Mesenchymal stem cell (in vitro differentiated cells and primary cell): ENCODE results near the gene THG1L.
A peak's percentile ranks its signal among the peaks of the same experiment; 100 is the strongest.

ENCODE experiments used
- DNase-seq: peaks from one replicate; pipeline ENCODE4 v3.0.0-alpha.2; 2013
- H2AFZ ChIP-seq: one replicate; pipeline ENCODE4 v1.6.1; 2013; ENCODE audit warnings: low read depth, mild to moderate bottlenecking, control low read depth, inconsistent platforms, low read length, moderate library complexity
- H2AK5ac ChIP-seq: 2 replicates; pipeline ENCODE4 v1.6.1; 2013; ENCODE audit warnings: low read length, moderate library complexity, mild to moderate bottlenecking, inconsistent platforms; ENCODE audit not compliant: severe bottlenecking
- H2BK120ac ChIP-seq: one replicate; pipeline ENCODE4 v1.6.1; 2013; ENCODE audit warnings: low read depth, mild to moderate bottlenecking, inconsistent platforms, low read length, moderate library complexity
- H2BK12ac ChIP-seq, 2 experiments: one replicate each; pipeline ENCODE4 v1.6.1; 2013; ENCODE audit warnings: inconsistent platforms in 2 of 2, low read length in 2 of 2, mild to moderate bottlenecking in 2 of 2, moderate library complexity in 2 of 2, control low read depth in 1 of 2
- H2BK15ac ChIP-seq: one replicate; pipeline ENCODE4 v1.6.1; 2013; ENCODE audit warnings: mild to moderate bottlenecking, low read depth, inconsistent platforms; ENCODE audit not compliant: poor library complexity, severe bottlenecking
- H2BK5ac ChIP-seq: 2 replicates; pipeline ENCODE4 v1.6.1; 2013; ENCODE audit warnings: low read depth, mild to moderate bottlenecking, low read length, control low read depth, inconsistent platforms; ENCODE audit not compliant: poor library complexity, severe bottlenecking
- H3K14ac ChIP-seq, 2 experiments: one replicate each; pipeline ENCODE4 v1.6.1; 2013; ENCODE audit warnings: inconsistent platforms in 2 of 2, low read length in 2 of 2, control low read depth in 1 of 2, mild to moderate bottlenecking in 1 of 2, moderate library complexity in 1 of 2
- H3K18ac ChIP-seq, 2 experiments: one replicate each; pipeline ENCODE4 v1.6.1; 2013; ENCODE audit warnings: inconsistent platforms in 2 of 2, low read length in 2 of 2, control low read depth in 1 of 2, low read depth in 1 of 2, mild to moderate bottlenecking in 1 of 2
- H3K23ac ChIP-seq, 2 experiments: one replicate each; pipeline ENCODE4 v1.6.1; 2013; ENCODE audit warnings: inconsistent platforms in 2 of 2, low read length in 2 of 2, mild to moderate bottlenecking in 2 of 2, moderate library complexity in 2 of 2, control low read depth in 1 of 2
- H3K27ac ChIP-seq: 2 replicates; pipeline ENCODE4 v1.5.1; 2013; ENCODE audit warnings: mild to moderate bottlenecking, moderate library complexity, low read length, control low read depth, inconsistent platforms; ENCODE audit not compliant: poor library complexity, severe bottlenecking
- H3K27me3 ChIP-seq, 2 experiments: 2 replicates each; pipeline versions ENCODE4 v1.6.1 to v1.7.0; 2013; ENCODE audit warnings: low read length in 2 of 2, mild to moderate bottlenecking in 2 of 2, moderate library complexity in 2 of 2, control low read depth in 1 of 2, inconsistent platforms in 1 of 2; ENCODE audit not compliant: control insufficient read depth in 1 of 2, insufficient read depth in 1 of 2
- H3K36me3 ChIP-seq, 2 experiments: 2 replicates each; pipeline versions ENCODE4 v1.6.1 to v1.7.0; 2013; ENCODE audit warnings: low read length in 2 of 2, control low read depth in 1 of 2, inconsistent platforms in 1 of 2, low read depth in 1 of 2, mild to moderate bottlenecking in 1 of 2; ENCODE audit not compliant: insufficient read depth in 2 of 2, control insufficient read depth in 1 of 2
- H3K4ac ChIP-seq, 2 experiments: one replicate each; pipeline ENCODE4 v1.6.1; 2013; ENCODE audit warnings: inconsistent platforms in 2 of 2, low read length in 2 of 2, mild to moderate bottlenecking in 2 of 2, moderate library complexity in 2 of 2, control low read depth in 1 of 2, low read depth in 1 of 2
- H3K4me1 ChIP-seq: 2 replicates; pipeline ENCODE4 v1.6.1; 2013; ENCODE audit warnings: low read depth, low read length, control low read depth; ENCODE audit not compliant: control insufficient read depth, insufficient read depth
- H3K4me2 ChIP-seq: 2 replicates; pipeline ENCODE4 v1.6.1; 2013; ENCODE audit warnings: low read length, mild to moderate bottlenecking, inconsistent platforms; ENCODE audit not compliant: poor library complexity, severe bottlenecking
- H3K4me3 ChIP-seq, 2 experiments: 2 replicates each; pipeline versions ENCODE4 v1.5.1 to v1.7.0; 2013; ENCODE audit warnings: low read length in 2 of 2, mild to moderate bottlenecking in 2 of 2, control low read depth in 1 of 2, low read depth in 1 of 2; ENCODE audit not compliant: insufficient read depth in 1 of 2
- H3K79me1 ChIP-seq: replicated peaks from 2 replicates; pipeline ENCODE4 v1.6.1; 2013; ENCODE audit warnings: mild to moderate bottlenecking, control low read depth, low read length, inconsistent platforms; ENCODE audit not compliant: poor library complexity, severe bottlenecking
- H3K9ac ChIP-seq: 2 replicates; pipeline ENCODE4 v1.7.0; 2013; ENCODE audit warnings: mild to moderate bottlenecking, low read length, moderate library complexity
- H3K9me3 ChIP-seq: 2 replicates; pipeline ENCODE4 v1.7.0; 2013; ENCODE audit warnings: mild to moderate bottlenecking, low read length; ENCODE audit not compliant: control insufficient read depth
- H4K8ac ChIP-seq: one replicate; pipeline ENCODE4 v1.6.1; 2013; ENCODE audit warnings: inconsistent platforms, mild to moderate bottlenecking, low read length, moderate library complexity
- H4K91ac ChIP-seq: one replicate; pipeline ENCODE4 v1.6.1; 2013; ENCODE audit warnings: mild to moderate bottlenecking, low read length, inconsistent platforms
- WGBS: methylation state at CpG from one replicate; pipeline ENCODE4 v1.1.7; 2013; ENCODE audit warnings: mixed read lengths; 5-methylcytosine and 5-hydroxymethylcytosine counted together

Gene THG1L

DNA sequence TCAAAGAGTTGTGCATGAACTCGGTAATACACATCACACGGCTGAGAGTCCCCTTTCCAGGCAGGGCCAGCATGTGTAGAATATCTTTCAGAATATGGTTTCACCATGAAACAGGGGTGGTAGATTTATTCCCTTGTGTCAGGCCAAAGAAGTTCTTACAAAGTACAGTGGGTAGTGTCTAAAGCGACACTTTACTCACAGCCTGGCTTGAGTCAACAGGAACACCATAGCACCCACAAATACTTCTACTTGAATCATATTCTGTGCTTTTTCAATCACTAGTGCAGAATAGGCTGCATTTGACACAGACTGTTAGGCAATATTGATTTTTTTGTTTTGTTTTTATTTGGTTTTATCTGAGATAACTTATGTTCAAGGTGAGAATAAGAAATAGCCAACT lies 24.9 kb downstream of the THG1L start:
- Histone ChIP-seq H4K8ac (no peak overlapping the region), H3K4me3 (no peak overlapping the region), H2BK5ac (no peak overlapping the region)

DNA sequence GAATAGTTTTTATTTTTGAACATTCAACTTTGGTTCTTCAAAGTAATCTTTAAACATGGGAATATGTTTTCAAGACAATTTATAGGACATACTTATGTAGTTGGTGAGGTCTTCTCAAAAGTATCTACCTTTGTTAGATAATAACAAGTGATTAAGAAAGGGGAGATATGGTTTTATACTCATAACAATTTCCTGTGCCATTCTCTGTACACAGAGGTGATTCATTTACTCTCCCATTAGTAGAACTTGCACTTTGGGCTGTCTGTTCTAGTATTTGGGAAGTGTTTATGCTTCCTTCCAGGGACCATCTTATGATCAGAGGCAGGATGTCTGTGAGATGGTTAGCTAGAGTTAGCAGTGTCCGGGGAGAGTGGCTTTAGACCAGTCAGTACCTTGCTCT lies 27.5 kb downstream of the THG1L start:
- Histone ChIP-seq H3K4me1 (no peaks in the 10 kb centered on the region), H2BK5ac (no peak overlapping the region), H3K79me1 (no peaks in the 10 kb centered on the region), H3K27ac (no peak overlapping the region), H3K27me3 (no peaks in the 10 kb centered on the region), H2BK120ac (no peak overlapping the region), H2AFZ (no peak overlapping the region), H3K9me3 (no peaks in the 10 kb centered on the region), H2AK5ac (no peak overlapping the region), H3K23ac (no peak overlapping the region), H2BK15ac (no peak overlapping the region), H3K4me3 (no peak overlapping the region), H4K8ac (no peak overlapping the region), H3K4ac (no peak overlapping the region), H3K9ac (no peak overlapping the region), H3K14ac (no peak overlapping the region), H4K91ac (no peak overlapping the region), H3K4me2 (no peak overlapping the region), H2BK12ac (no peak overlapping the region), H3K18ac (no peak overlapping the region), H3K36me3 (peaks cover 13 to 41% of the 10 kb centered on the region in 2 experiments)
- 88% methylated on average over 1 of the region's 1 CpG for WGBS
- no peak for DNase-seq

More for the DNA sequence above, 24.9 kb downstream of the THG1L start:
- H3K79me1 ChIP-seq: no peaks in the 10 kb centered on the region
- DNase-seq: no peak
- H3K36me3 ChIP-seq: peaks cover 13 to 56% of the 10 kb centered on the region in 2 experiments
- H2AK5ac ChIP-seq: no peak overlapping the region
- WGBS: 100% methylated on average over 2 of the region's 3 CpGs
- H2BK15ac ChIP-seq: no peak overlapping the region
- H3K27me3 ChIP-seq: no peaks in the 10 kb centered on the region
- H2AFZ ChIP-seq: no peak overlapping the region
- no peak overlapping the region for H3K9ac ChIP-seq
- H3K23ac ChIP-seq: no peak overlapping the region
- H2BK12ac ChIP-seq: no peak overlapping the region
- H3K18ac ChIP-seq: no peak overlapping the region
- no peak overlapping the region for H3K14ac ChIP-seq
- no peak overlapping the region for H3K27ac ChIP-seq
- H3K4me2 ChIP-seq: no peak overlapping the region
- no peak overlapping the region for H2BK120ac ChIP-seq
- H3K4ac ChIP-seq: no peak overlapping the region
- no peaks in the 10 kb centered on the region for H3K4me1 ChIP-seq
- no peaks in the 10 kb centered on the region for H3K9me3 ChIP-seq
- no peak overlapping the region for H4K91ac ChIP-seq

DNA sequence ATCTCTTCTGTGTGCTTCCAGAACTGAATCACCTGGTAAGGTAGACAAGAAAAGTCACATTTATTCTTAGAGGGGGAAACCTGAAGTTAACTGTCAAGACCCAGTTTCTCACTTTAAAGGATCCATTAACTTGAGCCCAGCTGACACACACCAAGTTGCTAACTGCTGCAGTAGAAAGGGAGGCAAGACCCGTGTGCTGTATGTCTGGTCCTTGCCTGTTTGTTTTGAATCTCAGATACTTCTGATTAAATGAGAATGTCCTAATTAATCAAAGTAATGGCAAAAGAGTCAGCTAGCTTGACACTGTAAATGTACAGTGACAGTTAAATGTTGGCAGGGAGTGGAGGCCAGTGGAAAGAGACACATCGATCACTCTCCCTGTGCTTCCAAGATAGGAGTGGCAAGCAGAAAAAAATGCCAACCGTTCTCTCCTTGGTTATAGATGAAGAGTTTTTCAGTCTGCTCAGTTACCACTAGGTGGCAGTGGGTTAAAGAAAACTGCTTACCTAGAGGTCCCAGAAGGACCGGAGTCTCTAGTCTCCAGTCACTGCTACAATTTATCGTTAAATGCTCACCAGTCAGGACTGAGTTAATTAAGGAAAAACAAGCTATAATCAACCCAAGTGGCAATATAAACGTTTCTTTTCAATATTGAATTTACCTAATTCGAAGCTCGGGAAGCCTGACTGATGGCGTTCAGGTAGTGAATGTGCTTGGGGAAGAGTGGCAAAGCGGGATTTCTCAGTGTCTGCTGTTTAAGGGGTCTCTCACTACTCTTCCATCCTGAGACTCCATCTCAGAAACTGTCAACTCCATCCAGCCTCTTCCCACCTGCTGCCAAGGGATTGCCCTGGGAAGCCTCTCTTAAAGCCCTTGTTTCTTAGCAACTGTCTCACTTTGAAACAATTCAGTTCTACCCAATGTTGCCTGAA lies 30.7 kb downstream of the THG1L start:
- Histone ChIP-seq H2BK15ac (no peak overlapping the region), H2BK5ac (no peak overlapping the region), H2AK5ac (no peak overlapping the region), H4K8ac (no peak overlapping the region), H3K27me3 (no peaks in the 10 kb centered on the region), H3K4me2 (no peak overlapping the region), H3K27ac (no peak overlapping the region), H3K23ac (no peak overlapping the region), H2BK12ac (no peak overlapping the region), H3K79me1 (no peaks in the 10 kb centered on the region), H3K36me3 (peaks cover 3 to 14% of the 10 kb centered on the region in 2 experiments), H3K4me3 (no peak overlapping the region), H3K4me1 (peaks cover 3% of the 10 kb centered on the region), H3K18ac (no peak overlapping the region), H4K91ac (no peak overlapping the region), H3K14ac (no peak overlapping the region), H3K9me3 (no peaks in the 10 kb centered on the region), H2AFZ (no peak overlapping the region), H3K4ac (no peak overlapping the region), H2BK120ac (no peak overlapping the region), H3K9ac (peak overlapping the region; percentile 19)
- peak; percentile 76 for DNase-seq
- 70% methylated on average over 9 of the region's 10 CpGs for WGBS

DNA sequence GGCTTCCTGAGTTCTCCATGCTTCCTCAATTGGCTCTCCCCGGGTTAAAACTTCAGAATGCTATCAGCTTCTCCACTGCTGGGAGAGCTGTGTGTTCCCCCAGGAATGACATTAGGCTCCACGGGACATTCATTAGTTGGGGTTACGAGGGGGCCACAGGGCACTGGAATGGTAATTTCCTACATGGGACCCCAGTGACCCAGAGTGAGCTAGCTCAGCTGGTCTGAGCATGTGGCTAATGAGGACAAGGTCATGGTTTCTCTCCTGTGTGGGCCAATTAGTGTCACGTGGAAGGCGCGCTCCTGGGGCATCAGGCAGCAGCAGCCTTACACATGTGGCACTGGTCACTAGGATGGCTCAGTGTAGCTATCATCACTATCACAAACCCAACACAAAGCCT lies 33.3 kb downstream of the THG1L start:
- H3K14ac ChIP-seq: no peak overlapping the region
- peaks cover 6% of the 10 kb centered on the region for H3K4me1 ChIP-seq
- H3K79me1 ChIP-seq: no peaks in the 10 kb centered on the region
- H3K4me2 ChIP-seq: no peak overlapping the region
- H2BK120ac ChIP-seq: no peak overlapping the region
- 96% methylated on average over 6 of the region's 6 CpGs for WGBS
- H4K91ac ChIP-seq: no peak overlapping the region
- H2AFZ ChIP-seq: no peak overlapping the region
- H2BK12ac ChIP-seq: no peak overlapping the region
- H3K18ac ChIP-seq: no peak overlapping the region
- H3K23ac ChIP-seq: no peak overlapping the region
- H2AK5ac ChIP-seq: no peak overlapping the region
- H2BK5ac ChIP-seq: no peak overlapping the region
- H3K4ac ChIP-seq: no peak overlapping the region
- H3K9me3 ChIP-seq: no peaks in the 10 kb centered on the region
- H2BK15ac ChIP-seq: no peak overlapping the region
- H3K9ac ChIP-seq: no peak overlapping the region
- no peak overlapping the region for H3K4me3 ChIP-seq
- H3K27ac ChIP-seq: no peak overlapping the region
- DNase-seq: no peak
- H3K27me3 ChIP-seq: no peaks in the 10 kb centered on the region
- H4K8ac ChIP-seq: no peak overlapping the region
- H3K36me3 ChIP-seq: peaks cover 3 to 6% of the 10 kb centered on the region in 2 experiments
